ENCODE results near the gene LCOR. TPM values are rescaled to one million over a fixed set of nuclear protein-coding genes. Genes with fewer than 3 reads are reported as not detected.

LCOR gene
- total and polyA plus RNA-seq, 2 of the 4 experiments (the other 2 are of a cell fraction) = 3.7 to 36.9 TPM

- H3K27me3 ChIP-seq (ENCODE audit: control insufficient read depth, insufficient read depth, low read length) = peaks cover 9% of the 10 kb centered on the region; the same call in 1 of the 2 replicates
- no peak overlapping the region for H3K9ac ChIP-seq (ENCODE audit: low read depth, low read length)
- H2BK5ac ChIP-seq (ENCODE audit: low read depth, low read length, poor library complexity, severe bottlenecking) = no peak overlapping the region
- H2BK20ac ChIP-seq (ENCODE audit: low read depth, low read length) = no peak overlapping the region
- H2AK9ac ChIP-seq (replicated peaks; ENCODE audit: low read depth, low read length, poor library complexity) = no peak overlapping the region
- no peak overlapping the region for H3K56ac ChIP-seq (ENCODE audit: extremely low read depth, insufficient read depth, low read length)
- no peak overlapping the region for H3K14ac ChIP-seq (replicated peaks; ENCODE audit: low read depth, low read length)
- H3K4me2 ChIP-seq (ENCODE audit: low read depth, low read length) = no peak overlapping the region
- no peak for DNase-seq
- peaks cover 5% of the 10 kb centered on the region for H3K4me1 ChIP-seq (ENCODE audit: control insufficient read depth, insufficient read depth, low read length)
- 87% methylated on average over 17 of the region's 25 CpGs; no CpG with 5 or more reads in 1 of the 2 experiments for WGBS, 2 experiments (ENCODE audit: extremely low coverage in 2 of 2, insufficient read length in 1 of 2)
- in situ Hi-C loops (cut with MboI; ENCODE audit: low sequenced_read_pairs) = no loop called here
- ATAC-seq (ENCODE audit: low read depth) = no peak
- intact Hi-C loops (cut with micrococcal nuclease) = no loop called here
- H3K4ac ChIP-seq (ENCODE audit: low read depth, low read length) = no peak overlapping the region
- H3K23ac ChIP-seq (ENCODE audit: low read depth, low read length) = no peak overlapping the region
- H3K79me1 ChIP-seq (ENCODE audit: low read depth in 1 of 2, low read length in 2 of 2) = no peaks in the 10 kb centered on the region
- H3K18ac ChIP-seq (ENCODE audit: low read depth, low read length) = no peak overlapping the region
- peak overlapping the region; percentile 23 for H2AFZ ChIP-seq (replicated peaks; ENCODE audit: low read length, poor library complexity)
- no peak overlapping the region for H2AK5ac ChIP-seq (ENCODE audit: low read depth, low read length)
- no peak overlapping the region for H4K8ac ChIP-seq (ENCODE audit: low read depth in 2 of 2, low read length in 2 of 2)
- H4K5ac ChIP-seq (ENCODE audit: low read depth, low read length) = no peak overlapping the region
- dilution Hi-C loops (cut with HindIII; ENCODE audit: low sequenced_read_pairs, unreplicated experiment) = no loop called here
- no peaks in the 10 kb centered on the region for H3K9me3 ChIP-seq (ENCODE audit: control insufficient read depth, insufficient read depth, low read length)
- H4K91ac ChIP-seq (ENCODE audit: insufficient read depth, low read depth, low read length) = no peak overlapping the region
- BruUV-seq (replicated peaks) = no TSS peak
- TF ChIP-seq CEBPB (IDR thresholded peaks at IDR 0.05; ENCODE audit: low read depth, low read length) (0 out of 2 replicates have a peak, but pooled peaks have one; percentile 4), NFE2L2 (IDR thresholded peaks at IDR 0.05; ENCODE audit: low read depth, low read length) (no peak)
- H3K27ac ChIP-seq (ENCODE audit: insufficient read depth, low read length) = no peak overlapping the region
- H2BK15ac ChIP-seq (ENCODE audit: low read depth, low read length) = no peak overlapping the region
- H3K4me3 ChIP-seq (ENCODE audit: insufficient read depth, low read depth, low read length) = no peak overlapping the region
- H3K36me3 ChIP-seq (ENCODE audit: control insufficient read depth, insufficient read depth, low read length) = no peaks in the 10 kb centered on the region
- peaks cover 10% of the 10 kb centered on the region for H3K9me1 ChIP-seq (ENCODE audit: insufficient read depth, low read length)
- no peak overlapping the region for H2BK120ac ChIP-seq (ENCODE audit: low read depth, low read length)
- ChIA-PET CTCF (interaction anchor here (0.6 kb wide), 1 partner anchor 75 kb away, joined by 3 read pairs; no protein-coding TSS in a partner anchor), POLR2A (ENCODE audit: unreplicated experiment) (no interaction called here)
- H4K20me1 ChIP-seq (ENCODE audit: insufficient read depth, low read length) = no peaks in the 10 kb centered on the region
Observed at GRCh38 chr10:97000487-97001182, 168.5 kb downstream of the LCOR start.

Data from IMR-90 (cell line).